EL (cell line): Measurements from ENCODE around the gene KRTAP10-9.
"Not testable (repeated sequence)": the region's sequence is repeated elsewhere in the genome, so short reads cannot be mapped to it uniquely, and the experiment has no call there.

Experiments
- DNase-seq: peaks from one replicate; pipeline ENCODE4 v3.0.0-alpha.2; 2016

KRTAP10-9 gene

DNA sequence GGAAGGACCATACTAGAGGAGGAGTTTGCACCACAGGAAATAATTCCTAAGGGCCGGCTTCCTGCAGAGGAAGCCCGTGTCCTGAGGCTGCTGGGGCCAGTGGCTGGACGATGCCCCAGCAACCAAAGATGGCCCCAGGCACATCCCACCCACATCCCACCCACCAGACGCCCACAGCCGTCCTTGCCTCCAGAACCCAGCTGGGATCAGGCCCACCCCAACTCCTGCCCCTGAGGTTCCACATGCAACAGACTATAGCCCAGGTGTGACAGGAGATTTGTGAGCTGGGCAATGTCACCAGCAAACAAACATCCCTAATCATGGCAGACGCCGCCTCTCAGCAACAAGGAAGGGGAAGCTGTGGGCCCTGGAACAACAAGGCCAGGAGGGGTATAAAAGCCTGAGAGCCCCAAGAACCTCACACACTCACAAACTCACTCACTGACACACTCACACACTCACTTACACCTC, at the start of gene KRTAP10-9:
KRTAP10-9 (plus strand) TSS at position 421 of the 471 bp plus-strand sequence. CDS start 79 bp downstream, outside the sequence.
- no peak for DNase-seq

DNA sequence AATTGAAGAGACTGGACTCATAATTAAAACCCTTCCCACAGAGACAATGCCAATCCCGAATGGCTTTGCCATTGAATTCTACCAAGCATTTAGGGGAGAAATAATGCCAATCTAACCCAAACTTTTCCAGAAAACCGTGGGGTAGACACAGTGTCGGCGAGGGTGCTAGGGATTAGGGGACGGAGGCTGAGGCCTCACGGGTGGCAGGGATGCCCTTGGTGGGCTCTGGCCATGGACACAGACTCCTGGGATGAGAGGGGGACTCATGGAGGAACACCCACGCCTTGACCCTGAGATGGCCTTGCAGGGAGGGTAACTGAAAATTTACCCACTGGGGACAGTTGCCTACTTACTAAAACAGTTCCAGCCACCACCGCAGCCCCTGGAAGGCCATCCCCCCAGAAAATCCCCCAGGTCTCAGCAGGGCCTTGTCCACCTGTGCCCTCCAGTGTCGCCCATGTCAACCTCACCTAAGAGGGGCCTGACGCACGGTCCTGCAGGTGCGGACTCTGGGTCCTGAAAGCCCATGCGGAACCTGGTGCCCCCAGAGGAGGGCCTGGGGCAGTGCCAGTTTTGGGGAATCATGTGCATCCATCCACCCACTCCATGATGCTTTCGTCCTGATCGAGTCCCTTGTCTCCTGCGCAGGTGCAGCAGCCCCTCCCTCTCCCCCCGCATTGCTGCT, 48.4 kb upstream of the KRTAP10-9 start:
- DNase-seq: no peak

DNA sequence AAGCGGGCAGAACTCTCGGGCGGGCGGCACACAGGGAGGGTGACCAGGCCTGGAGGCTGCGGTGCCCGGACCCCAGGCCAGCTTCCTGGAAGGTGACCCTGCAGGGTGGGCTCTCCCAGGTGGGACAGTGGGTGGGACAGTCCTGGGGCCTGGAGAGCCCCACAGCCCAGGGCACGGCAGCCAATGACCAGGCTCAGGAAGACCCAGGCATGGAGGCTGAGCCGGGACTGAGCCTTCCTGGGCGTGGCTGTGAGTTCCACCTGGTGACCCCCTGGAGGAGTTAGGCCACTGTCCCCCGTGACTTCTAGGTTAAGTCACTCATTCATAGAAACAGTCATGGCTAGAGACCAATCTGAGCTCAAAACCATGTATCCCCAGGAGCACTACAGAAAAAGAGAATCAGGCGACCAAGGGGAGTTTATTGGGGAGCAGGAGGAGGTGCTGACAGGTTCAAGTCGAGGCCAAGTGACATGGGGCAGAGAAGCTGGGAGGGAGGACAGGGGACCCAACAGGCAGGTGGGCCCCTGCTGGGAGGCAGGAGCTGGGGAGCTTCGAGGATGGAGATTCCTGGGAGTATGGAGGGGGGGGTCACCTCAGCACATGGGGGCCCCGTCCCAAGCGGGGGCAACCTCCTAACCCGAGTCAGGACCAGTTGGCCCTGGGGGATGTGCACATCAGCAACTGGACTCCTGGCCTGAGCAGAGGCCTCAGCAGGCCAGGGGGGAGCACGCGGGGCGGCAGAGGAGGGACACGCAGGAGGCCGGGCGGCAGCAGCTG, 47.6 kb upstream of the KRTAP10-9 start:
- no peak for DNase-seq

- DNase-seq: no peak
Measured at GRCh38 chr21:44579833-44580144, 47.1 kb upstream of the KRTAP10-9 start.

DNA sequence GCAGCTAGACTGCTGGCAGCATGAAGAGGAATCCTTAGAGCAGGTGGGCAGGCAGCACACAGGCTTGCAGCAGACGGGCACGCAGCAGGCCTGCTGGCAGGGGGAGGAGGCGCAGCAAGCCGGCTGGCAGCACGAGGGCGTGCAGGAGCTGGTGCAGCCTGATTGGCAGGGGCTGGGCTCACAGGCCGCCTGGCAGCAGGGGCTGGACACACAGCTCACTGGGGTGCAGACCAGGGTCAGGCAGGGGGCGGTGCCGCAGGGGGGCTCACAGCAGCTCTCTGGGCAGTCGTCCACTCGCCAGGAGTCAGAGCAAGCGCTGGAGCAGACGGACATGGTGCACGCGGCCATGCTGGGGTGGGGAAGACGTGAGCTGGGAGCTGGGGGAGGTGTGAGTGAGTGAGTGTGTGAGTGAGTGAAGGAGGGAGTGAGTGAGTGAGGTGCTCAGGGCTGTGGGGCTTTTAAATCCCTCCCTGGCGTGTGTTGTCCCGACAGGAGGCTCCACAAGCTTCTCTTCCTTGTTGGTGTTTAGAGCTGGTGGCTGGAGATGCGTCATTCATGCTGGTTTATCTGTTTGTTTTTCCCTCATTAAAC, 46.6 kb upstream of the KRTAP10-9 start, which contains the start of gene KRTAP10-5:
KRTAP10-5 (minus strand) TSS at position 374 of the 591 bp plus-strand sequence; CDS start at position 348, 26 bp downstream.
- not testable (repeated sequence) for DNase-seq

DNA sequence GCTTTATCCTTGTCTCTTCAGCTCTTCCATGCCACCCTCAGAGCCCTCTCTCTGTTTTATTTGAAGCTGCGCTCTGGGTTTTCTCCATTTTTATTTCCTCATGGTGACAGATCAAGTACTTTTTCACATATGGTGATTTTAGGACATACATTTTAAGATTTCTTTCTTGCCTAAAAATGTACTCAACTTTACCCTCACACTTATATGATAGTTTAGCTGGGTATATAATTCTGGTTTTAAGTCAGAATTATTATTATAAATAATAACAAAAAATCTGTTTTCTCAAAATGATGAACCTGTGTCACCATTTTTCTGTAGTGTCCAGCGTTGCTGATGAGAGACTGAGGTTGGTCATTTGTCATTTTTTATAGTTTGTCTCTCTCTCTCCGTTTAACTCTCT, 45.7 kb upstream of the KRTAP10-9 start:
- DNase-seq: no peak

DNA sequence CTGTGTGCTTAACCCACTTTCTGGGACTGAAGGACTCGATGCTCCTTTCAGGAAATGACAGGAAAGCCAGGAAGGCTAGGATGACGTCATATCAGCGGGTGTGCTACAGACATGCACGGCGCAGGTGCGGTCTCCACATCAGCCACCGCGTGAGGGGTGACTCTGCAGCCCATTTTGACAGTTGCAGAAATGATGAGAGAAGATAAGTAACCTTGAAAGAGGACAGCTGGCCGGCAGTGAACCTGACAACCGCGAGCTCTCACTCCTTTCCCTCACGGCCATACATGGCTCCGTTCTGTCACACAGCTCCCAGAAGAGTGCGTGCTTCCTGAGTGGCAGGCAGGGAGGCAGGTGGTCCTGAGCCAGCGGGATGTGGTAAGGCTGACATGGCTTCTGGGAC, 44.8 kb upstream of the KRTAP10-9 start:
- no peak for DNase-seq

- no peak for DNase-seq
Measured at GRCh38 chr21:44583089-44583799, 43.6 kb upstream of the KRTAP10-9 start.

- DNase-seq: no peak
Measured at GRCh38 chr21:44583800-44584147, 43.1 kb upstream of the KRTAP10-9 start.

GRCh38 chr21:44585892-44586291, 41.0 kb upstream of the KRTAP10-9 start:
- DNase-seq: no peak

DNA sequence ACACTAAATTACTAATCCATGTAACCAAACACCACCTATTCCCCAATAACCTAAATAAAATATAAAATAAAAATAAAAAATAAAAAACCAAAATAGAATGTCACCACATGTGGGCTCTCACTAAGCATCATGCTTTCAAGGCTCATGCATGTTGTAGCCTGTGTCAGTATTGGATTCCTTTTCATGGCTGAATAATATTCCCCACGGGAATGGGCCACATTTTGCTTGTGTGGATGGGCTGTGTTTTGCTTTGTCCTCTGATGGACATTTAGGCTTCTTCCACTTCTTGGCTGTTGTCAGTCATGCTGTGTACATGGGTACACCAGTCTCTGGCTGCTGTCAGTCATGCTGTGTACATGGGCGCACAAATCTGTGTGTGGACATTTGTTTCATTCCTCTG, 37.8 kb upstream of the KRTAP10-9 start:
- no peak for DNase-seq

GRCh38 chr21:44589586-44590305, 37.1 kb upstream of the KRTAP10-9 start:
- no peak for DNase-seq

DNA sequence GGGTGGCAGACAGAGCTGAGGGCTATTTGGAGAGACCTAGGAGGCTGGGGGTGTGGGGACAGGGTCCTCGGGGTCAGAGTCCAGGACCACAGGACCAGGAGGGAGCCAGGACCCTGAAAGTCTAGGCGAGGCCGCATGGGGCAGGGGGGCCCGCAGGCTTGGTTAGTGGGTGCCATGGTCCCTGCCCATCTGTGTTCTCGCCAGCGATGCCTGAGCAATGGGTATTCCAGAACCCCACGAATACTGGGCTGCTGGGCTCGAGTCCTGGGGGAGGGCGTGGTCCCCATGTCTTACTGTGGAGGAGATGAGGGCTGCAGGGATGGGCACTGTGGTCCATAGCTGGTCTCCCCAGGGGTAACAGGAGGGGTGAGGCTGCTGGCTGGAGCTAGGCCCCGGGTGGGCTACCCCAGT, 36.6 kb upstream of the KRTAP10-9 start:
- DNase-seq: no peak

GRCh38 chr21:44590897-44591800, 35.7 kb upstream of the KRTAP10-9 start:
- not testable (repeated sequence) for DNase-seq

- DNase-seq: not testable (repeated sequence)
Measured at GRCh38 chr21:44591801-44592130, 35.1 kb upstream of the KRTAP10-9 start.

DNA sequence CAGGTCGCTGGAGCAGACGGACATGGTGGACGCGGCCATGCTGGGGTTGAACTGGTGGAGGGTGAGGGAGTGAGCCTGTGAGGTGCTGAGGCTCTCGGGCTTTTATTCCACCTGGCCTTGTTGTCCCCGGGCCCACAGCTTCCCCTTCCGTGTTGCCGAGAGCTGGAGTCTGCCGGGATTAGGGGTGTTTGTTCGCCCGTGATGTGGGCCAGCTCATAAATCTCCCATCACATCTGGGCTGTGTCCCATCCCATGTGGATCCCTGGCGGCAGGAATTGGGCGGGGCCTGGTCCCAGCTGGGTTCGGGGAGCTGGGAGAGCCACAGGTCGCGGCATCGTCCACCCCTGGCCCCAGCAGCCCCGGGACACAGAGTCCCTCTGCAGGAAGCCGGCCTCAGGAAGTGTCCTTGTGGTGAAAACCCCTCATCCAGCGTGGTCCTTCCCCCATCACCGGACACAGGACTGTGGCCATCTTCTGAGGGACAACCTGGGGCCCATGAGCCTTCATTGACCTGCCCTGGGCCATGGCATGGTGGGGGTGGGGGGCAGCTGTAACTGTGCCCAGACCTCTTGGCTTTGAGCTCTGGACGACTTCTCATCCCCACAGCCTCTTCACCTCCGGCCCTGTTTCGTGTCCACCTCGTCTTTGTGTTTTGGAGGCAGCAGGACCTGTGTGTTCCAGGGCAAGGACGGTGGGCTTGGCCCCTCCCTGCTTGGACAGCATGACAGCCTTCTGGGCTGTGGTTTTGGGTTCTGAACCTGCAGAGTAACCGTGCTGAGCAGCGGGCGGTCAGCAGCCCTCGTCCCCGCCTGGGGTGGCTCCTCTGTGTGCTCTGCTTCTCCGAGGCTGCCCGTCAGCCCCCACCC, 34.2 kb upstream of the KRTAP10-9 start, which contains the start of gene KRTAP10-6:
KRTAP10-6 (minus strand) TSS at position 60 of the 866 bp plus-strand sequence; CDS start at position 39, 21 bp downstream.
- DNase-seq: no peak

GRCh38 chr21:44593598-44594405, 33.1 kb upstream of the KRTAP10-9 start:
- no peak for DNase-seq

- DNase-seq: no peak
Measured at GRCh38 chr21:44594406-44594916, 32.4 kb upstream of the KRTAP10-9 start.

DNA sequence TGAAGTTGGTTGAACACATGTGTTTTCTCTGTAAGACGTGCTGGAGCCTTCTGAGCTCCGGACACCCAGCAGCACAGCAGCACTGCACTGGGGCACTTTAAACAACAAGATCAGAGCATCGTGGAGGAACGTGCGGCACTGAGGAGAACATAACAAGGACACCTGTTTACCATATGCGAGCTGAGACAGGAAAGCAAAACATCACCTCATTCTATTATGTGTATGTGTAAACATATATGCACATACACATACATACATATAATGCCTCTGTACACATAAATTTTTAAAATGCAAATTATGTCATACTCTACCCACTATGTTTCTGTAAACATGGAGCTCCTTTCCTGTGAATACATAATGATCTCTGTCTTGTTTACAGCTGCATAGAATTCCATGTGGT, 31.4 kb upstream of the KRTAP10-9 start:
- DNase-seq: no peak
